Gastrocnemius medialis (tissue), 4 donors: Measurements from ENCODE around the gene CACNA1C.

ENCODE experiments used
- POLR2A ChIP-seq, 2 donors: fragments of 450-650 bp; IDR thresholded peaks; one replicate each; pipeline ENCODE4 v1.6.1; 2017; ENCODE audit warnings: antibody characterized with exemption in 2 of 2, mild to moderate bottlenecking in 2 of 2, moderate library complexity in 2 of 2
- TF ChIP-seq, protein P1 (sequence below), 5 experiments: fragments of 450-650 bp in 3 of 5; fragments of 200-600 bp in 2 of 5; sonication (generic) in 2 of 5; IDR thresholded peaks in 4 of 5; conservative IDR thresholded peaks in 1 of 5; 1 replicate in 4 of 5; 2 replicates in 1 of 5; pipeline ENCODE4 v1.5.1; 2016 to 2019; ENCODE audit warnings: antibody characterized with exemption in 5 of 5, mild to moderate bottlenecking in 3 of 5, moderate library complexity in 3 of 5

DNA sequence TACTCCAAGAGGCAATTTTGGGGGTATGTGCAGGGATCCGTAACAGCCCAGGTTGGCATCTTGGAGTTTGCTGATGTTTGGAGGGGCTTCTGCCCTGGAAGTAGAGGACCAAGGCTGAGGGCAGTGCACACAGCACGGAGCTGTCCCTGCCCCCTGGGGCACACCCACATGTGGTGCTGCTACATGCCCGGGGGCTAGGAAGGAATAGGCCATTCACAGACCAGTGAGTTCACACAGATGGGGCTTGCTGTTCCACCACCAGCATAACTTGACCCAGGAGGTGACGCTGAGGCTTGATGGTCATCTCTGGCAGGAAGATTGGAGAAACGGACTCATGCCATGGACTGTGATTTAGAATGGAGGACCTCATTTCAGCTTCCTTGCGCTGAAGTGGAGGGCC is 510.9 kb downstream of the CACNA1C start:
- TF ChIP-seq, protein P1, sequence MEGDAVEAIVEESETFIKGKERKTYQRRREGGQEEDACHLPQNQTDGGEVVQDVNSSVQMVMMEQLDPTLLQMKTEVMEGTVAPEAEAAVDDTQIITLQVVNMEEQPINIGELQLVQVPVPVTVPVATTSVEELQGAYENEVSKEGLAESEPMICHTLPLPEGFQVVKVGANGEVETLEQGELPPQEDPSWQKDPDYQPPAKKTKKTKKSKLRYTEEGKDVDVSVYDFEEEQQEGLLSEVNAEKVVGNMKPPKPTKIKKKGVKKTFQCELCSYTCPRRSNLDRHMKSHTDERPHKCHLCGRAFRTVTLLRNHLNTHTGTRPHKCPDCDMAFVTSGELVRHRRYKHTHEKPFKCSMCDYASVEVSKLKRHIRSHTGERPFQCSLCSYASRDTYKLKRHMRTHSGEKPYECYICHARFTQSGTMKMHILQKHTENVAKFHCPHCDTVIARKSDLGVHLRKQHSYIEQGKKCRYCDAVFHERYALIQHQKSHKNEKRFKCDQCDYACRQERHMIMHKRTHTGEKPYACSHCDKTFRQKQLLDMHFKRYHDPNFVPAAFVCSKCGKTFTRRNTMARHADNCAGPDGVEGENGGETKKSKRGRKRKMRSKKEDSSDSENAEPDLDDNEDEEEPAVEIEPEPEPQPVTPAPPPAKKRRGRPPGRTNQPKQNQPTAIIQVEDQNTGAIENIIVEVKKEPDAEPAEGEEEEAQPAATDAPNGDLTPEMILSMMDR (IDR thresholded peaks at IDR 0.05 in 4 of 5, conservative IDR thresholded peaks at IDR 0.05 in 1 of 5), result no peak
- no peak for TF ChIP-seq POLR2A (IDR thresholded peaks at IDR 0.05)
